HG03520 (cell line): ENCODE results near the gene SNX7.
A peak's percentile ranks its signal among the peaks of the same experiment; 100 is the strongest.

Source experiments
- ATAC-seq: cut with Tn5 transposase; IDR thresholded peaks from one replicate; pipeline ENCODE4 v1.9.1; 2021; ENCODE audit warnings: mild to moderate bottlenecking, moderate library complexity; ENCODE audit not compliant: unreplicated experiment

Gene SNX7

GRCh38 chr1:98661544-98662355, at the start of gene SNX7:
Gene SNX7, plus strand, starts transcription at chr1:98661721. Its CDS starts 11 bp downstream, at chr1:98661732.
- peak; percentile 82 for ATAC-seq

GRCh38 chr1:98637316-98637715, 24.2 kb upstream of the SNX7 start:
- ATAC-seq = no peak

GRCh38 chr1:98638185-98638584, 23.3 kb upstream of the SNX7 start:
- ATAC-seq = no peak

GRCh38 chr1:98644510-98644909, 17.0 kb upstream of the SNX7 start:
- ATAC-seq = no peak

- ATAC-seq = no peak
Observed at GRCh38 chr1:98651116-98651632, 10.3 kb upstream of the SNX7 start.

- ATAC-seq = no peak
Observed at GRCh38 chr1:98653123-98653522, 8.4 kb upstream of the SNX7 start.

- ATAC-seq = no peak
Observed at GRCh38 chr1:98659879-98660278, 1.6 kb upstream of the SNX7 start.

GRCh38 chr1:98660940-98661543, 479 bp upstream of the SNX7 start:
- peak; percentile 9 for ATAC-seq

GRCh38 chr1:98662356-98662670, 792 bp downstream of the SNX7 start:
- no peak for ATAC-seq

GRCh38 chr1:98668733-98669132, 7.2 kb downstream of the SNX7 start:
- no peak for ATAC-seq

- no peak for ATAC-seq
Observed at GRCh38 chr1:98669355-98670296, 8.1 kb downstream of the SNX7 start.

GRCh38 chr1:98672189-98672588, 10.7 kb downstream of the SNX7 start:
- ATAC-seq = no peak

GRCh38 chr1:98674075-98674781, 12.7 kb downstream of the SNX7 start:
- ATAC-seq = no peak

GRCh38 chr1:98675282-98675681, 13.8 kb downstream of the SNX7 start:
- no peak for ATAC-seq

- ATAC-seq = no peak
Observed at GRCh38 chr1:98677288-98677687, 15.8 kb downstream of the SNX7 start.

- no peak for ATAC-seq
Observed at GRCh38 chr1:98681812-98682211, 20.3 kb downstream of the SNX7 start.

GRCh38 chr1:98688110-98688739, 26.7 kb downstream of the SNX7 start:
- peak; percentile 68 for ATAC-seq

GRCh38 chr1:98690576-98690975, 29.1 kb downstream of the SNX7 start:
- ATAC-seq = no peak

GRCh38 chr1:98692482-98692881, 31.0 kb downstream of the SNX7 start:
- ATAC-seq = no peak

GRCh38 chr1:98693385-98693784, 31.9 kb downstream of the SNX7 start:
- no peak for ATAC-seq
